A549 (cell line): ENCODE measurements around the gene FGF16. TPM values are rescaled to one million over a fixed set of nuclear protein-coding genes. Genes with fewer than 3 reads are reported as not detected.

Experiments used
- ATAC-seq, 2 experiments: fragments of 200-7000 bp in 1 of 2; fragments of >200 bp in 1 of 2; cut with Nextera tagmentation in 1 of 2; cut with Tn5 transposase in 1 of 2; 3 replicates each; pipeline versions ENCODE4 v1.8.0 to v1.9.1; 2018 to 2020; ENCODE audit warnings: mild to moderate bottlenecking in 1 of 2, moderate library complexity in 1 of 2
- CTCF ChIA-PET: fragments of 300-600 bp; sonication (Branson Sonifier 250); formaldehyde crosslinking; extraction: SDS; loops from one replicate; lab custom pipeline; 2021; ENCODE audit warnings: antibody characterized with exemption, inconsistent platforms; lab: Yijun Ruan, JAX
- POLR2A ChIA-PET: fragments of 350-600 bp; formaldehyde crosslinking; extraction: SDS; loops from one replicate; lab custom pipeline; 2021; ENCODE audit warnings: antibody characterized with exemption, inconsistent platforms; lab: Yijun Ruan, JAX
- DNase-seq, 2 experiments: peaks; one replicate each; pipeline versions ENCODE4 v3.0.0 to v3.0.0-alpha.2; 2011 to 2016; ENCODE audit warnings: low read depth in 1 of 2, low spot score in 1 of 2
- FAIRE-seq: peaks from 2 replicates; lab custom pipeline; 2011; peaks lifted over from hg19 to GRCh38; lab: Jason Lieb, UNC
- H3K27ac ChIP-seq, 2 experiments: fragments of >200 bp; sonication (Bioruptor Twin); formaldehyde crosslinking; 3 replicates each; pipeline ENCODE4 v1.5.1; 2016 to 2017
- H3K4me1 ChIP-seq: fragments of >200 bp; sonication (Bioruptor Twin); formaldehyde crosslinking; 3 replicates; pipeline ENCODE4 v1.6.1; 2016
- H3K4me2 ChIP-seq: fragments of >200 bp; sonication (Bioruptor Twin); formaldehyde crosslinking; 3 replicates; pipeline ENCODE4 v1.6.1; 2016
- H3K4me3 ChIP-seq: fragments of >200 bp; sonication (Bioruptor Twin); formaldehyde crosslinking; 3 replicates; pipeline ENCODE4 v1.5.1; 2016
- H3K9me3 ChIP-seq: fragments of >200 bp; sonication (Bioruptor Twin); formaldehyde crosslinking; 3 replicates; pipeline ENCODE4 v1.6.1; 2016
- BHLHE40 ChIP-seq: IDR thresholded peaks from 2 replicates; pipeline ENCODE4 v1.6.1; 2012; ENCODE audit warnings: low read depth, low read length, inconsistent platforms
- CBX8 ChIP-seq: fragments of 200-600 bp; sonication (generic); IDR thresholded peaks from 2 replicates; pipeline ENCODE4 v1.6.1; 2016
- CHD2 ChIP-seq: fragments of 150-350 bp; IDR thresholded peaks from 2 replicates; pipeline ENCODE4 v1.6.1; 2014; ENCODE audit warnings: low read length; ENCODE audit not compliant: partially characterized antibody
- CHD4 ChIP-seq: fragments of 200-600 bp; sonication (generic); IDR thresholded peaks from 2 replicates; pipeline ENCODE4 v1.6.1; 2016; ENCODE audit warnings: antibody characterized with exemption, mild to moderate bottlenecking, borderline replicate concordance
- EHF ChIP-seq: fragments of 250-450 bp; sonication (Bioruptor Pico); IDR thresholded peaks from 2 replicates; pipeline ENCODE4 v1.5.0; 2020; ENCODE audit warnings: mild to moderate bottlenecking
- HMGXB4 ChIP-seq: fragments of 250-450 bp; sonication (Bioruptor Pico); IDR thresholded peaks from 2 replicates; pipeline ENCODE4 v1.5.0; 2021; ENCODE audit warnings: mild to moderate bottlenecking, moderate library complexity, borderline replicate concordance
- HOXA7 ChIP-seq: fragments of 250-450 bp; sonication (Bioruptor Pico); IDR thresholded peaks from 2 replicates; pipeline ENCODE4 v1.5.0; 2020; ENCODE audit warnings: mild to moderate bottlenecking, moderate library complexity
- JUN ChIP-seq, 2 experiments: fragments of >200 bp; sonication (Bioruptor Twin); formaldehyde crosslinking; IDR thresholded peaks; 2 replicates in 1 of 2; 3 replicates in 1 of 2; pipeline ENCODE4 v1.6.1; 2016 to 2017
- JUNB ChIP-seq: fragments of >200 bp; sonication (Bioruptor Twin); formaldehyde crosslinking; IDR thresholded peaks from 2 replicates; pipeline ENCODE4 v1.6.1; 2016
- MYC ChIP-seq: IDR thresholded peaks from 2 replicates; pipeline ENCODE4 v1.6.1; 2012; ENCODE audit warnings: mild to moderate bottlenecking, inconsistent platforms, low read length, improper control_type of control experiment, borderline replicate concordance
- NR3C1 ChIP-seq: fragments of >200 bp; sonication (Bioruptor Twin); formaldehyde crosslinking; IDR thresholded peaks from 3 replicates; pipeline ENCODE4 v1.6.1; 2017
- POLR2A ChIP-seq: IDR thresholded peaks from 2 replicates; pipeline ENCODE4 v1.6.1; 2012; ENCODE audit warnings: mild to moderate bottlenecking, low read length
- POLR2AphosphoS2 ChIP-seq: conservative IDR thresholded peaks from 2 replicates; pipeline ENCODE4 v1.6.1; 2012; ENCODE audit warnings: low read length, improper control_type of control experiment, inconsistent platforms
- RCOR1 ChIP-seq: fragments of 150-350 bp; IDR thresholded peaks from 2 replicates; pipeline ENCODE4 v1.6.1; 2014; ENCODE audit warnings: antibody characterized with exemption, low read length, low read depth
- REST ChIP-seq: fragments of 200-600 bp; sonication (generic); IDR thresholded peaks from 2 replicates; pipeline ENCODE4 v1.6.1; 2016; ENCODE audit warnings: antibody characterized with exemption, mild to moderate bottlenecking, moderate library complexity
- RFX5 ChIP-seq: fragments of 450-650 bp; IDR thresholded peaks from 2 replicates; pipeline ENCODE4 v1.7.1; 2014; ENCODE audit warnings: antibody characterized with exemption, mild to moderate bottlenecking, moderate library complexity
- TFCP2L1 ChIP-seq: fragments of 250-450 bp; sonication (Bioruptor Pico); IDR thresholded peaks from 2 replicates; pipeline ENCODE4 v1.5.0; 2021; ENCODE audit warnings: mild to moderate bottlenecking
- ZC3H11A ChIP-seq: fragments of 450-650 bp; IDR thresholded peaks from 2 replicates; pipeline ENCODE4 v1.6.1; 2014; ENCODE audit warnings: antibody characterized with exemption, mild to moderate bottlenecking
- ZFP36 ChIP-seq: fragments of 450-650 bp; IDR thresholded peaks from 2 replicates; pipeline ENCODE4 v1.6.1; 2014; ENCODE audit warnings: borderline replicate concordance; ENCODE audit not compliant: partially characterized antibody
- ZSCAN20 ChIP-seq: fragments of 250-450 bp; sonication (Bioruptor Pico); IDR thresholded peaks from 2 replicates; pipeline ENCODE4 v1.8.0; 2022; ENCODE audit warnings: mild to moderate bottlenecking, moderate library complexity
- WGBS: methylation state at CpG from one replicate; pipeline ENCODE4 v1.1.6; 2017; ENCODE audit errors: missing lambda C conversion rate; 5-methylcytosine and 5-hydroxymethylcytosine counted together
- polyA plus RNA-seq, 4 experiments: library from polyadenylated mRNA; depleted of rRNA in 3 of 4; stranded (reverse); fragments of >200 nt; fragmentation: RNase III in 1 of 4; extraction: RNeasy Plus Mini Kit Qiagen cat#74134 plus additional on column Dnase treatment in 1 of 4; gene quantifications; 2 replicates in 3 of 4; 3 replicates in 1 of 4; pipeline ENCODE4 v1.2.3, GENCODE V29; 2011 to 2017
- TF ChIP-seq, protein P1 (sequence below): fragments of >200 bp; sonication (Bioruptor Twin); formaldehyde crosslinking; IDR thresholded peaks from 3 replicates; pipeline ENCODE4 v1.5.1; 2016
- TF ChIP-seq, protein P2 (sequence below): fragments of >200 bp; sonication (Bioruptor Twin); formaldehyde crosslinking; IDR thresholded peaks from 2 replicates; pipeline ENCODE4 v1.6.1; 2016

The FGF16 gene
- polyA plus RNA-seq, 2 of the 4 experiments (the other 2 are of a cell fraction) = not detected

GRCh38 chrX:77441033-77441432 is 6.2 kb upstream of the FGF16 start:
- Histone ChIP-seq H3K4me3 (no peak overlapping the region), H3K4me1 (peaks cover 7% of the 10 kb centered on the region; the same call in 2 of the 3 replicates), H3K27ac (no peak overlapping the region), H3K4me2 (no peak overlapping the region), H3K9me3 (no peaks in the 10 kb centered on the region)
- FAIRE-seq = no peak
- WGBS = 29% methylated on average over 1 of the region's 1 CpG
- no peak for ATAC-seq
- CTCF ChIA-PET = no interaction called here
- POLR2A ChIA-PET = no interaction called here
- TF ChIP-seq POLR2AphosphoS2 (no peak), NR3C1 (no peak), JUN (IDR thresholded peaks at IDR 0.05) (no peak), CHD2 (no peak), HMGXB4 (no peak), RFX5 (no peak), BHLHE40 (no peak), RCOR1 (no peak), ZSCAN20 (no peak), POLR2A (no peak), ZC3H11A (no peak), MYC (no peak), CBX8 (no peak), HOXA7 (CRISPR knock-in tag) (no peak)
- TF ChIP-seq, protein P1, sequence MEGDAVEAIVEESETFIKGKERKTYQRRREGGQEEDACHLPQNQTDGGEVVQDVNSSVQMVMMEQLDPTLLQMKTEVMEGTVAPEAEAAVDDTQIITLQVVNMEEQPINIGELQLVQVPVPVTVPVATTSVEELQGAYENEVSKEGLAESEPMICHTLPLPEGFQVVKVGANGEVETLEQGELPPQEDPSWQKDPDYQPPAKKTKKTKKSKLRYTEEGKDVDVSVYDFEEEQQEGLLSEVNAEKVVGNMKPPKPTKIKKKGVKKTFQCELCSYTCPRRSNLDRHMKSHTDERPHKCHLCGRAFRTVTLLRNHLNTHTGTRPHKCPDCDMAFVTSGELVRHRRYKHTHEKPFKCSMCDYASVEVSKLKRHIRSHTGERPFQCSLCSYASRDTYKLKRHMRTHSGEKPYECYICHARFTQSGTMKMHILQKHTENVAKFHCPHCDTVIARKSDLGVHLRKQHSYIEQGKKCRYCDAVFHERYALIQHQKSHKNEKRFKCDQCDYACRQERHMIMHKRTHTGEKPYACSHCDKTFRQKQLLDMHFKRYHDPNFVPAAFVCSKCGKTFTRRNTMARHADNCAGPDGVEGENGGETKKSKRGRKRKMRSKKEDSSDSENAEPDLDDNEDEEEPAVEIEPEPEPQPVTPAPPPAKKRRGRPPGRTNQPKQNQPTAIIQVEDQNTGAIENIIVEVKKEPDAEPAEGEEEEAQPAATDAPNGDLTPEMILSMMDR = no peak
- TF ChIP-seq, all 56 proteins: peak for 0
- no peak for DNase-seq

DNA sequence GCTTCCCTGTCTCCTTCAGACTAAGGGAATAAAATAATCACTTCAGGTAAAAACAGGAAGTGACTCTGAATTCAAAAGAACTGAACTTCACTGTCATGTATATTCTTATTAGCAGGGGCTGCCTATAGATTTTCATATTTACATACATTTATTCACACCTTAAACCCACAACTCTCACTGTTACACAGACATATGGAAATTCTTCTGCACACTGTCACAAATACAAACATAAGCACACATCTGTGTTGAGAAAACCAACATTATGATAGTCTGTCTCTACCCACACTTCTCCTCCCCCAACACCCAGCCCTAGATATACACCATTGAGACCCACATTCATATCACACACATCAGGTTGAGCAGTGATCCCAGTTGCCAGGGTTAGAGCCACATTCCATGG is 5.7 kb upstream of the FGF16 start:
- Histone ChIP-seq H3K4me1 (peaks cover 7% of the 10 kb centered on the region; the same call in 2 of the 3 replicates), H3K9me3 (no peaks in the 10 kb centered on the region), H3K4me3 (no peak overlapping the region), H3K27ac (no peak overlapping the region), H3K4me2 (no peak overlapping the region)
- ChIA-PET POLR2A (no interaction called here), CTCF (no interaction called here)
- TF ChIP-seq TFCP2L1 (CRISPR knock-in tag) (no peak), CHD4 (no peak), REST (no peak), ZFP36 (no peak), POLR2AphosphoS2 (no peak), EHF (CRISPR knock-in tag) (no peak), JUNB (no peak)
- TF ChIP-seq, protein P2, sequence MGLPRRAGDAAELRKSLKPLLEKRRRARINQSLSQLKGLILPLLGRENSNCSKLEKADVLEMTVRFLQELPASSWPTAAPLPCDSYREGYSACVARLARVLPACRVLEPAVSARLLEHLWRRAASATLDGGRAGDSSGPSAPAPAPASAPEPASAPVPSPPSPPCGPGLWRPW = no peak
- DNase-seq = no peak
- no peak for ATAC-seq
- FAIRE-seq = no peak
